ENCODE results near the gene CRADD.

- no peak for TF ChIP-seq CTCF (IDR thresholded peaks at IDR 0.05)
- TF ChIP-seq POLR2A (IDR thresholded peaks at IDR 0.05), result no peak
- TF ChIP-seq EP300 (IDR thresholded peaks at IDR 0.05), result no peak
These were observed 226.9 kb downstream of the CRADD start for GRCh38 chr12:93904124-93904523.

All from suprapubic skin (tissue), 3 donors.